Measurements from ENCODE around the gene GPD2.
A peak's percentile ranks its signal among the peaks of the same experiment; 100 is the strongest.

The GPD2 gene

GRCh38 chr2:156400706-156401678, 35.2 kb upstream of the GPD2 start:
- H3K9ac ChIP-seq (ENCODE audit: insufficient read length), result peak overlapping the region; percentile 92
- H3K36me3 ChIP-seq (ENCODE audit: insufficient read depth, low read length), result no peaks in the 10 kb centered on the region
- DNase-seq (ENCODE audit: low read depth, low spot score), result peak; percentile 82
- H3K9me3 ChIP-seq (ENCODE audit: low read depth, low read length), result no peaks in the 10 kb centered on the region
- H3K27ac ChIP-seq, result peak overlapping the region; percentile 96
- H3K4me3 ChIP-seq, result peak overlapping the region; percentile 99
- no peak for TF ChIP-seq POLR2AphosphoS5 (IDR thresholded peaks at IDR 0.05; ENCODE audit: borderline replicate concordance, low read depth, low read length)
- TF ChIP-seq FOXP2 (optimal IDR thresholded peaks at IDR 0.05; ENCODE audit: control extremely low read depth, extremely low read length, insufficient read depth), result no peak
- no peak for TF ChIP-seq EZH2 (IDR thresholded peaks at IDR 0.05)

- H3K27ac ChIP-seq, result no peak overlapping the region
- TF ChIP-seq EZH2 (IDR thresholded peaks at IDR 0.05) (no peak), FOXP2 (optimal IDR thresholded peaks at IDR 0.05; ENCODE audit: control extremely low read depth, extremely low read length, insufficient read depth) (no peak), POLR2AphosphoS5 (IDR thresholded peaks at IDR 0.05; ENCODE audit: borderline replicate concordance, low read depth, low read length) (no peak)
- H3K9me3 ChIP-seq (ENCODE audit: low read depth, low read length), result no peaks in the 10 kb centered on the region
- peak overlapping the region; percentile 99 for H3K4me3 ChIP-seq
- no peak overlapping the region for H3K9ac ChIP-seq (ENCODE audit: insufficient read length)
- no peaks in the 10 kb centered on the region for H3K36me3 ChIP-seq (ENCODE audit: insufficient read depth, low read length)
- DNase-seq (ENCODE audit: low read depth, low spot score), result no peak
Measured at GRCh38 chr2:156401861-156402260, 34.3 kb upstream of the GPD2 start.

GRCh38 chr2:156405586-156405985, 30.6 kb upstream of the GPD2 start:
- Histone ChIP-seq H3K9me3 (ENCODE audit: low read depth, low read length) (no peaks in the 10 kb centered on the region), H3K36me3 (ENCODE audit: insufficient read depth, low read length) (no peaks in the 10 kb centered on the region), H3K9ac (ENCODE audit: insufficient read length) (no peak overlapping the region), H3K27ac (no peak overlapping the region), H3K4me3 (no peak overlapping the region)
- TF ChIP-seq FOXP2 (optimal IDR thresholded peaks at IDR 0.05; ENCODE audit: control extremely low read depth, extremely low read length, insufficient read depth) (no peak), EZH2 (IDR thresholded peaks at IDR 0.05) (no peak)
- DNase-seq (ENCODE audit: low read depth, low spot score), result no peak

GRCh38 chr2:156411835-156412234, 24.3 kb upstream of the GPD2 start:
- Histone ChIP-seq H3K9me3 (ENCODE audit: low read depth, low read length) (no peaks in the 10 kb centered on the region), H3K9ac (ENCODE audit: insufficient read length) (no peak overlapping the region), H3K36me3 (ENCODE audit: insufficient read depth, low read length) (no peaks in the 10 kb centered on the region), H3K27ac (no peak overlapping the region), H3K4me3 (no peak overlapping the region)
- TF ChIP-seq FOXP2 (optimal IDR thresholded peaks at IDR 0.05; ENCODE audit: control extremely low read depth, extremely low read length, insufficient read depth) (no peak), POLR2AphosphoS5 (IDR thresholded peaks at IDR 0.05; ENCODE audit: borderline replicate concordance, low read depth, low read length) (no peak), EZH2 (IDR thresholded peaks at IDR 0.05) (no peak)
- DNase-seq (ENCODE audit: low read depth, low spot score), result no peak

- DNase-seq (ENCODE audit: low read depth, low spot score), result no peak
- Histone ChIP-seq H3K36me3 (ENCODE audit: insufficient read depth, low read length) (no peaks in the 10 kb centered on the region), H3K4me3 (no peak overlapping the region), H3K9me3 (ENCODE audit: low read depth, low read length) (no peaks in the 10 kb centered on the region), H3K9ac (ENCODE audit: insufficient read length) (no peak overlapping the region), H3K27ac (no peak overlapping the region)
- no peak for TF ChIP-seq FOXP2 (optimal IDR thresholded peaks at IDR 0.05; ENCODE audit: control extremely low read depth, extremely low read length, insufficient read depth)
- TF ChIP-seq EZH2 (IDR thresholded peaks at IDR 0.05), result no peak
- TF ChIP-seq POLR2AphosphoS5 (IDR thresholded peaks at IDR 0.05; ENCODE audit: borderline replicate concordance, low read depth, low read length), result no peak
Measured at GRCh38 chr2:156421851-156422250, 14.3 kb upstream of the GPD2 start.

GRCh38 chr2:156423674-156424282, 12.4 kb upstream of the GPD2 start:
- TF ChIP-seq POLR2AphosphoS5 (IDR thresholded peaks at IDR 0.05; ENCODE audit: borderline replicate concordance, low read depth, low read length), result no peak
- TF ChIP-seq EZH2 (IDR thresholded peaks at IDR 0.05), result no peak
- TF ChIP-seq FOXP2 (optimal IDR thresholded peaks at IDR 0.05; ENCODE audit: control extremely low read depth, extremely low read length, insufficient read depth), result no peak
- Histone ChIP-seq H3K9ac (ENCODE audit: insufficient read length) (no peak overlapping the region), H3K27ac (no peak overlapping the region), H3K9me3 (ENCODE audit: low read depth, low read length) (no peaks in the 10 kb centered on the region), H3K4me3 (no peak overlapping the region), H3K36me3 (ENCODE audit: insufficient read depth, low read length) (no peaks in the 10 kb centered on the region)
- DNase-seq (ENCODE audit: low read depth, low spot score), result no peak

GRCh38 chr2:156427074-156427473, 9.1 kb upstream of the GPD2 start:
- H3K9me3 ChIP-seq (ENCODE audit: low read depth, low read length), result no peaks in the 10 kb centered on the region
- no peaks in the 10 kb centered on the region for H3K36me3 ChIP-seq (ENCODE audit: insufficient read depth, low read length)
- TF ChIP-seq FOXP2 (optimal IDR thresholded peaks at IDR 0.05; ENCODE audit: control extremely low read depth, extremely low read length, insufficient read depth), result no peak
- no peak for TF ChIP-seq POLR2AphosphoS5 (IDR thresholded peaks at IDR 0.05; ENCODE audit: borderline replicate concordance, low read depth, low read length)
- no peak for TF ChIP-seq EZH2 (IDR thresholded peaks at IDR 0.05)
- no peak overlapping the region for H3K27ac ChIP-seq
- no peak for DNase-seq (ENCODE audit: low read depth, low spot score)
- H3K9ac ChIP-seq (ENCODE audit: insufficient read length), result no peak overlapping the region
- no peak overlapping the region for H3K4me3 ChIP-seq

GRCh38 chr2:156429211-156429610, 7.0 kb upstream of the GPD2 start:
- TF ChIP-seq POLR2AphosphoS5 (IDR thresholded peaks at IDR 0.05; ENCODE audit: borderline replicate concordance, low read depth, low read length) (no peak), FOXP2 (optimal IDR thresholded peaks at IDR 0.05; ENCODE audit: control extremely low read depth, extremely low read length, insufficient read depth) (no peak), EZH2 (IDR thresholded peaks at IDR 0.05) (no peak)
- H3K27ac ChIP-seq, result peak overlapping the region; percentile 81

More at GRCh38 chr2:156429211-156429610, 7.0 kb upstream of the GPD2 start:
- no peak for DNase-seq (ENCODE audit: low read depth, low spot score)
- Histone ChIP-seq H3K9me3 (ENCODE audit: low read depth, low read length) (no peaks in the 10 kb centered on the region), H3K36me3 (ENCODE audit: insufficient read depth, low read length) (no peaks in the 10 kb centered on the region), H3K9ac (ENCODE audit: insufficient read length) (no peak overlapping the region), H3K4me3 (peak overlapping the region; percentile 25; the same call in 1 of the 2 replicates)
